NCI-H2196 (cell line): ENCODE measurements around the gene ERC1.
"Not testable (repeated sequence)": the region's sequence is repeated elsewhere in the genome, so short reads cannot be mapped to it uniquely, and the experiment has no call there.

Experiments used
- DNase-seq: peaks from one replicate; lab custom pipeline; 2025; ENCODE audit not compliant: unreplicated experiment; lab: John Stamatoyannopoulos, UW

The ERC1 gene

DNA sequence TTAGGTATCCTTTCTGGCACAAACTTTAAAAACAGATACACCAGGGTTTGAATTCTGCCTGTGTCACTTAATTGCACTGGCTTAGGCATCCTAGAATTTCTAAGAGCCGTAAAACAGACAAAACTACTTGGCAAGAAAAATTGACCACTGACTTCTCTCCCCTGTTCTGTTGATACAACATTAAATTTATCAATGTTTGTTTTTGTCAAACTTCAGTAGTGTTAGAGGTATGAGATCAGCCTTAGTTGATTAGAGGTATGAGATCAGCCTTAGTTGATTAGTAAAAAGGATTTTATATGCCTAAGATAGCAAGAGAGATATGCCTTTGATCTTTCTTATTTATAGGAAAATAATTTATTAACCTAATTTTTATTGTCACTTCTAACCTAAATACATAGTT, 320.1 kb downstream of the ERC1 start:
- no peak for DNase-seq

DNA sequence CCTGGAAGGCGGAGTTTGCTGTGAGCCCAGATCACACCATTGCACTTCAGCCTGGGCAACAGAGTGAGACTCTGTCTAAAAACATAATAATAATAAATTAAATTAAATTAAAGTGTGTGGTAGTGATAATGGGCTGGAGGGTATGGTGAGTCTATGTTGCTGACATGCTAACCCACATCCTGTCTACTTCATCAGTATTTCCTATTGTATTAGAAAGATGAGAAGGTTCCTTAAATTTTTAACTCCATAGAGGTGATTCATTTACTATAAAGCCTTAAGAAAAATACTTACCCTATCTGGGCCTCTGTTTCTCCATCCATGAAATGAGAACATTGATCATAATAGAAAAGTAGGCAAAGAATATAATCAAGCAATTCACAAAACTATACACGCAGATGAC, 322.9 kb downstream of the ERC1 start:
- no peak for DNase-seq

GRCh38 chr12:1314523-1314922, 323.5 kb downstream of the ERC1 start:
- DNase-seq, result no peak

GRCh38 chr12:1316991-1317390, 326.0 kb downstream of the ERC1 start:
- not testable (repeated sequence) for DNase-seq

DNA sequence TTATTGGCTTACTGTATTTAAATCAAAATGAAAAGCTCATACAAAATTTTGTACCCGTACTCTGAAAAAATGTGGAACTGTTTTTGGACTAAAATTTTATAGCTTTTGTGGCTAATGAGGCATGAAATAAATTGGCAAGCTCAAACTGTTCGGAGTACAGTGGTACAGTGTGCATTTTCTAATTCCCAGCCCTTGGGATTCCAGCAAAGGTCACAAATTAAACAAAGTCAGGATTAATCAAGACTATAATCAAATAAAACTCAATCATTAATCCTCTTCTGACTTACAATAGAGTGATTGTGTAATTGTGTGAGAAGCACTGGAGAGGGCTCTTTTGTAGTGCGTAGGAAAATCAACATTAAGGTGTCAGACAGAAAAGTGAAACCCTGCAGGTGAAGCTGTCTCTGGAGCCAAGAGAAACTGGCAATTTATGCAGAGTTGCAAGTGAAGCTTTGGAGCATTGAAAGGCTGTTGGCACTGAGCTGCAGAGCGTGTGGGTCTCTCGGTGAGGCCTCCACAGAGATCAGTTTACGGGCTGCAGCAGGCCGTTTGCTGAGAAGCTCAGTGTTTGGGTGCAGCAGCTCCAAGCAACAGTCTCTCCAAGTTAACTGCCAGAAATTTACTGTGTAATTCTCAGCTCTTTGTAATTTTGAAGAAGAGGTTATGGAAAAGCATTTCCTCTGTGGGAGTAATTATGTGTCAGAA, 327.5 kb downstream of the ERC1 start:
- DNase-seq, result peak; percentile 76

DNA sequence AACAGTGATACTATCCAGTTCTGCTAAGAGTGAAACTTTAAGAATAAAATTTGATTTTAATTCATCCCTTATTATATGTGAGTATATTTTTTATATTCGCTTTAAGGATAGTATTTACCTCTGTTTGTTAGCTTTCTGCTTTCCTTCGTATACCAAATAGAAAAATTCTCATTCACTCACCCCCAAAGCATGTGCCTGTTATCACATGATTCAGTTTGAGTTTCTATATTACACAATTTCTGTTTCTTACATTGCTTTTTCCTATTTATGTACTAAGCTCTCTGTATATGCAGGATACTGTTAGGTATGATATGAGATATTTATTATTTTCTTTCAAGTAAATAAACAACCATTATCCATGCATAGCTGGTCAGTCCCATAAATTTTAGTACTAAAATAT, 328.2 kb downstream of the ERC1 start:
- DNase-seq, result no peak

GRCh38 chr12:1320021-1320420, 329.0 kb downstream of the ERC1 start:
- DNase-seq, result no peak

DNA sequence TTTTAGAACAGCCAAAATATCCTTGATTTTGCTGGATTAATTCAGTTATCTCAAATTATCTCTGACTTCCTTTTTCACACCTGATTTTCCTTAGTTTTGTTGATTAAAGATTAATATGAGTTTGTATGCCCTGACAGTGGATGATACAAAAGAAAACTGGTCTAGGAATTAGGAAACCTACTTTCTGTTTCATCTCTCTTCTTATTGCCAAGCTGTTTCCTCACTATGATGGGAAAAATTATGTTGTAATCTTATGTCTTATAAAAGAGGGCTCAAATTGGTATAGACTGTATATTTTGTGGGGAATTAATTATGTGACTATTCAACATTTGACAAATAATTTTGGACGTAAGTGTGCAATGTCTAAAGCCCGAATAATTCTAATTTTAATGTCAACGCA, 331.8 kb downstream of the ERC1 start:
- DNase-seq, result no peak

- DNase-seq, result no peak
These were observed 333.1 kb downstream of the ERC1 start for GRCh38 chr12:1324099-1324498.

- DNase-seq, result no peak
These were observed 333.9 kb downstream of the ERC1 start for GRCh38 chr12:1324910-1325309.

- no peak for DNase-seq
These were observed 334.6 kb downstream of the ERC1 start for GRCh38 chr12:1325666-1326065.

- DNase-seq, result no peak
These were observed 335.2 kb downstream of the ERC1 start for GRCh38 chr12:1326258-1326657.

GRCh38 chr12:1328391-1328790, 337.4 kb downstream of the ERC1 start:
- DNase-seq, result no peak

DNA sequence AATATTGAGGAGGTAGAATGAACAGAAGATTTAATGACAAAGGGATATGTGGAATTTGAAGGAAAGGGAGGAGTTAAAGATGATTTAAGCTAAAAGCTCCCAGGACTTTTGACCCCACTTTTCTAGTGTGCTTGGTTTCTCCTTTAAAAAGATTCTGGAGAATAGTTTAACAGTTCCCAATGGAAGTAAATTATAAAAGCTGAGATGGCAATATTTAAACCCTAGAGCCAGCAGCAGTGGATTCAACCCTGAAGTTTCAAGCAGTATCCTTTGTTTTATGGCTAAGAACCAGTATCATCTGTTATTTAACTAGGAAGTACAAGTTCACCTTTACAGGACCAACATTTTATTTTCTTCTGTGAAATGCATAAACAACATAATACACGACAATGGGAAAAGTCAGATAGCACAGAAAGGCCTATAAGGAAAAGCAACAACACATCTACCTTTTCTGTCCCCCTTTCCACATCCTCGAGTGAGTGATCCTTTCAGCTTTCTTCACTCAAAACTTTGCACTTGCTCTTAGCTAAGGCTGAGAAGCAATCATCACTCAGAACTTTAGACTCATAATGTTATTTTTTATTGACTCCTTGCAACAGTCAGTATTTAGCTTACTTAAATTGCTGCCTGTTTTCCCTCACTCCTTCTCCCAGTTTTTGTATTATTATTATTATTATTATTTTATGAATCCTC, 338.9 kb downstream of the ERC1 start:
- no peak for DNase-seq

- no peak for DNase-seq
These were observed 339.4 kb downstream of the ERC1 start for GRCh38 chr12:1330477-1330827.

DNA sequence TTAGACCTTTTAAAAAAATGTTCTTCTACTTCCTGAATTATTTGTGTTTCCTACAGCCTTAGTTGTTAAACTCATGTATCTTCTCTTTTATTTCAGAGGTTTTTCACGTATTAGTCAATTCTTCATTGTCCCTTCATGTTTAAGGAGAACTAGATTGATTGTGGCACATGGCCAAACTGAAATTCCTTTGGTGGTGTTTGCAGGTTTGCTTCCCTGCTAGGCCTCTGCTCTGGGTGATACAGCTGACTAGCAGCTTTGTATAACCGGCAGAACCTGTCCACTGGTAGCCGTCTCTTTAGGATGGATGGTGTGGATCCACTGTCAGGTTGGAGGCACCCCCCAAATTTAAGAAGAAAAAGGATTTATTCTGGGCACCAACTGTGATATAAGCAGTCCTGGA, 341.3 kb downstream of the ERC1 start:
- DNase-seq, result no peak

- no peak for DNase-seq
These were observed 347.6 kb downstream of the ERC1 start for GRCh38 chr12:1338483-1339177.

DNA sequence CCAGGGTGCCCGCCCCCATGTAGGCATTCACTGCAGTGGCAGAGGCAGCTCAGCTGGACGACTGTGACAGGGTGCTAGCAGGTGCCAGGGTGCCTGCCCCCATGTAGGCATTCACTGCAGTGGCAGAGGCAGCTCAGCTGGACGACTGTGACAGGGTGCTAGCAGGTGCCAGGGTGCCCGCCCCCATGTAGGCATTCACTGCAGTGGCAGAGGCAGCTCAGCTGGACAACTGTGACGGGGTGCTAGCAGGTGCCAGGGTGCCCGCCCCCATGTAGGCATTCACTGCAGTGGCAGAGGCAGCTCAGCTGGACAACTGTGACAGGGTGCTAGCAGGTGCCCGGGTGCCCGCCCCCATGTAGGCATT, 348.1 kb downstream of the ERC1 start:
- not testable (repeated sequence) for DNase-seq

DNA sequence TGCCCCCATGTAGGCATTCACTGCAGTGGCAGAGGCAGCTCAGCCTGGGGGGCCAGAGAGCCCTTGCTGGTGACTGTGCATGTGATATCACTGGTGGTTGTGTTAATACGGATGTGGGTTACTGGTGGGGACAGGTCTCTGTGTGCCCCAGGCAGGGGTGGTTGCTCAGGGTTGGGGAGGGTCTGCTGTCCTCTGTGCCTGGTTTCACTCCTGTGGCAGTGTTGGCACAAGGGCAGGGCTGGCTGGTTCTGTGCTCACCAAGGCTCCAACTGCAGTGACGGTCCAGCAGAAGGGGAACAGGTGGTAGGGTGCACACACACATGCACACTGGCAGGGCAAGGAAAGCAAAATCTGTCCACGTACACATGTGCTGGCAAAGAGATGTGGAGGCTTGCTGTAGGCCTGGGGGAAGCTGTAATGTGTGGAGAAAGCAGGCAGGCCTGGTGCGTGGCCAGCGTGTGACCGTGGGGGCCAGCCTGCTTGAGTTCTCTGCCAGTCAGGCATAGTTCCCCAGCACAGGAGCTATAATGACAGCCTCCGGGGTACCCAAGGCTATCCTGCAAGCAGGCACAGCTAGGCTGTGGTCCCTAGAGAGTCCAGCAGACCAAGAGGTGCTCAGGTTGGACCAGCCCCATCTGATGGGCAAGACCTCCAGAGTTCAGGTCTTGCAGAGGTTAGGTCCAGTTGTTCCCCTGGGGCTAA, 348.7 kb downstream of the ERC1 start:
- DNase-seq, result no peak

GRCh38 chr12:1341270-1341669, 350.2 kb downstream of the ERC1 start:
- not testable (repeated sequence) for DNase-seq

- DNase-seq, result no peak
These were observed 352.4 kb downstream of the ERC1 start for GRCh38 chr12:1343422-1343821.

DNA sequence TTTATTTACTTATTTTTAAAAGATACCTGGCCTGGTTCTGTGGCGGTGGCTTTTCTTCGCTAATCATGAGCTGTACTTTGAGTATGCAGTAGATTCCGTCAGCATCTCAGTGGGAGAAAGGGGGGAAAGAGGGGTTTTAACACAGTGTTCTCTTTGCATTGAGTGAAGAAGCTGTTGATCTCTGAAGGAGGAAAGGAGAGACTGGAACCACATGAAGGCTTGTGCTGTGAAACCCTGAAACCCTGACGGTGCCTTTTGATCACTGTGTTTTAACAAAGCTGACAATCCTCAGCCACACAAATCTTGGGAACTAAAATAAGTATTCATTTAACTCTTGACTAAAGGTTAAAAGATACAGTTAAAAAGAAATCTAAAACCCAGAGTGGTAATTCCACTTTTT, 353.2 kb downstream of the ERC1 start:
- no peak for DNase-seq
